ENCODE results near the gene SMURF2. TPM values are rescaled to one million over a fixed set of nuclear protein-coding genes. Genes with fewer than 3 reads are reported as not detected.
"Not testable (repeated sequence)": the region's sequence is repeated elsewhere in the genome, so short reads cannot be mapped to it uniquely, and the experiment has no call there.

SMURF2 gene
- total RNA-seq, 1 donor from 2014 or later = 149 TPM

- not testable (repeated sequence) for DNase-seq (ENCODE audit: extremely low read depth, low read depth, low spot score)
Observed at GRCh38 chr17:64667807-64668721, 6.0 kb upstream of the SMURF2 start.

GRCh38 chr17:64664299-64664981, 2.3 kb upstream of the SMURF2 start:
- not testable (repeated sequence) for DNase-seq (ENCODE audit: extremely low read depth, low read depth, low spot score)

DNA sequence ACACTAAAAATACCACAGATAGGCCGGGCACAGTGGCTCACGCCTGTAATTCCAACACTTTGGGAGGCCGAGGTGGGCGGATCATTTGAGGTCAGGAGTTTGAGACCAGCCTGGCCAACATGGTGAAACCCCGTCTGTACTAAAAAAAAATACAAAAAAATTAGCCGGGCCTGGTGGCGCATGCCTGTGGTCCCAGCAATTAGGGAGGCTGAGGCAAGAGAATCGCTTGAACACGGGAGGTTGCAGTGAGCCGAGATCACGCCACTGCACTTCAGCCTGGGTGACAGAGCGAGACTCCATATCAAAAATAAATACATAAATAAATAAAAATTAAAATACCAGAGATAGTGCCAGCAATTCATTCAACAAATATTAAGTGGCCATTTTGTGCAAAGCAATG, 1.7 kb upstream of the SMURF2 start:
- not testable (repeated sequence) for DNase-seq (ENCODE audit: extremely low read depth, low read depth, low spot score)

- no peak for DNase-seq (ENCODE audit: extremely low read depth, low read depth, low spot score)
Observed at GRCh38 chr17:64662774-64663367, 764 bp upstream of the SMURF2 start.

DNA sequence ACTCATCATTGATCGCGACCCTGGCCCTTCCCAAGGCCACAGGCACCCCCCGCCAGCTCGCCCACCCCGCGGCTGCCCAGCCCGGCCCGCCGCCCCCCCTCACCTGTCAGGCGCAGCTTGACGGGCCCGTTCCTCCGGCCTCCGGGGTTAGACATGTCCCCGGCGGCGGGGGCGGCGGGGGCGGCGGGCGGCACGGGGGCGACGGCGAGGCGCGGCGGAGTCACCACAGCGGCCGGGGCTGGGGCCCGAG, 456 bp downstream of the SMURF2 start:
- DNase-seq (ENCODE audit: extremely low read depth, low read depth, low spot score) = no peak

DNA sequence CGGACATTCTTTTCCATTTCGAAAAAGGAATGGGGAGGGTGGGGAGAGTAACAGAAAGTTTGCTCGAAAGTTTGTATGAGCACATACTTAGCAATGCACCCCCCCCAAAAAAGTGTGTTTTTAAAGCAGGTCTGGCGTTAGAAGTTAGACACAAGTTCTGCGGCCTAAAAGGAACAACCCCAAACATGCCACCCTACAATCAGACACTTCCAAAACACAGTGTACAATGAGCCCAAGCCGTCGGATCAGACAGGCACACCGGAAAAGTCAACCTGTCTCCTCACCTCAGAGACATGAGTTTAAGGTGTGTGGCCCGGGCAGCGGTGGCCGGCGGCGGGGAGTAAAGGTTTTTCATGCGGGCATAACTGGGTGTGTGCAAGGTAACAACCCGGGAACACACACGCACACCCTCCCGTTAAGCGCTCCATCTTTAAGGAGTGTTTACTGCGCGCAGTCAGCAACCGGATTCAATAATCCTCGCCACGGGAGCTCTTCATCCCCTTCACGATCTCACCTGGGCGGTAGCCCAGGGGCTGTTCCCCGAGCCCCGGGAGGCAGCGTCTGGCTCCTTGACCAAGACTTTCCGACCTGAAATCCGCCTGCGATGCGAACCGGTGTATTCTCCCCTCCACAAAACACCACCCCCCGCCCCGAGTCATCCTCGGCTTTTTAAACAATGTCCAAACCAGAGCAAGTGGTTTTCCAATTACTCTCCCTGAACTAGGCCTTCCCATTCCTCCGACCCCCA, 955 bp downstream of the SMURF2 start:
- DNase-seq (ENCODE audit: extremely low read depth, low read depth, low spot score) = not testable (repeated sequence)

DNA sequence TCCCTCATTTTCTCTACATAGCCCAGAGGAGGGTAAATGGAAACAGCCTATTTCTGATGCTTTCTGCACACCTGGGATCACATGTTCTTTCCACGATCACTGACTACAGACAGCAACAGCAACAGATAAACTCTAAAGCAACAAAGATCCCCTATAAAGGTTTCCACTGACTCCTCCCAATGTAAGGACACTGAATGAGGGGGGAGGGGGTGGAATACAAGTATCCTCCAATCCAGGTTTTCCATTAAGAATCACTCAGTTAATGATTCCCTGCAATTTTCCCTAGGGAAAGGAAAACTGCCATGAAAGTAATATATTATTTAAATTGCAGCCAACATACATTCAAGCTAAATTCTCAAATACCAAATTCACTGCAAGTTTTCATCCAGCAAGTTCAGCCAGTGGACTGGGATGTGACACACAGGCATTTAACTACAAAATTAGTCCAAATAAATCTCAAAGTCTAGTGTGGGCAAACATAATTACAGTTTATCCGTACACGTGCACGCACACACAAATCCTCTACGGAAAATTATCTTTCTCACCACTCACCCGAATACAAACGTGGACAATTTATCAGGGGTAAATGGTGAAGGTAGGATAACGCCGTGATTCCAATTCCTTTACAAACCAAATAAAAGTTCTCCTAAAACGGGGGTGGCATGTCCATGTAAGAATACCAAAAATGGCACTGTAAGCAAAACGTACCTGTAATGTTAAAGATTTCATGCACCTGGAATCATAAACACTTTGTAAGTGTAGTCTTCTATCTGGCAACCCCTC, 1.7 kb downstream of the SMURF2 start:
- not testable (repeated sequence) for DNase-seq (ENCODE audit: extremely low read depth, low read depth, low spot score)

GRCh38 chr17:64658931-64659330, 3.2 kb downstream of the SMURF2 start:
- no peak for DNase-seq (ENCODE audit: extremely low read depth, low read depth, low spot score)

GRCh38 chr17:64657610-64658125, 4.4 kb downstream of the SMURF2 start:
- no peak for DNase-seq (ENCODE audit: extremely low read depth, low read depth, low spot score)

DNA sequence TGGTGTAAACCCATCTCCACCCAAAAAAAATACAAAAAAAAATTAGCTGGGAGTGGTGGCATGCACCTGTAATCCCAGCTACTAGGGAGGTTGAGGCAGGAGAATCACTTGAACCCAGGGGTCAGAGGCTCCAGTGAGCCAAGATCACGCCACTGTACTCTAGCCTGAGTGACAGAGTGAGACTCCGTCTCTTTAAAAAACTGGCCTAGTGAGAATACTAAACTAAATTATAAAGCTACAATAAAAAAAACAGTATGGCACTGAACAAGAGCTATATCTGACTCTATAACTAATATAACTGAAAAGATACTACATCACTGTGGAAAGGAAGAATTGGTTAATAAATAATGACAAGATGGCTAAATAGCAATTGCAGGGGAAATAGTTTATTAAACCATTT, 6.4 kb downstream of the SMURF2 start:
- no peak for DNase-seq (ENCODE audit: extremely low read depth, low read depth, low spot score)

GRCh38 chr17:64653985-64654355, 8.1 kb downstream of the SMURF2 start:
- no peak for DNase-seq (ENCODE audit: extremely low read depth, low read depth, low spot score)

GRCh38 chr17:64653325-64653984, 8.7 kb downstream of the SMURF2 start:
- no peak for DNase-seq (ENCODE audit: extremely low read depth, low read depth, low spot score)

- DNase-seq (ENCODE audit: extremely low read depth, low read depth, low spot score) = no peak
Observed at GRCh38 chr17:64651889-64652288, 10.2 kb downstream of the SMURF2 start.

DNA sequence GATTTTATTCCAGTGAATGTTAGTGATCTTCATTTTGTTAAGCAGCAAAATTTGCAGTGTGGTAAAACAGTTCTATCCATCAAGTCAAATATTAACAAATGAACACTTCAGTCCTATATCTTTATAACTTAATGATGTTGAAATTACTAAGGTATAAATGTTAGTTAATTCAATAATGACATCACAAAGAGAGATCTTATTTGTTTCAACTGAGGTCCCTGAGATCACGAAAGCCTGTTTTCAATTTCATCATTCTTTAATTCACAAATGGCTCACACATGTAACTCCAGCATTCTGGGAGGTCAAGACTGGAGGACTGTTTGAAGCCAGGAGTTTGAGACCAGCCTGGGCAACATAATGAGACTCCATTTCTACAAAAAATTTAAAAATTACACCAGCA, 13.9 kb downstream of the SMURF2 start:
- DNase-seq (ENCODE audit: extremely low read depth, low read depth, low spot score) = no peak

- no peak for DNase-seq (ENCODE audit: extremely low read depth, low read depth, low spot score)
Observed at GRCh38 chr17:64647817-64648216, 14.3 kb downstream of the SMURF2 start.

GRCh38 chr17:64639516-64639915, 22.6 kb downstream of the SMURF2 start:
- no peak for DNase-seq (ENCODE audit: extremely low read depth, low read depth, low spot score)

DNA sequence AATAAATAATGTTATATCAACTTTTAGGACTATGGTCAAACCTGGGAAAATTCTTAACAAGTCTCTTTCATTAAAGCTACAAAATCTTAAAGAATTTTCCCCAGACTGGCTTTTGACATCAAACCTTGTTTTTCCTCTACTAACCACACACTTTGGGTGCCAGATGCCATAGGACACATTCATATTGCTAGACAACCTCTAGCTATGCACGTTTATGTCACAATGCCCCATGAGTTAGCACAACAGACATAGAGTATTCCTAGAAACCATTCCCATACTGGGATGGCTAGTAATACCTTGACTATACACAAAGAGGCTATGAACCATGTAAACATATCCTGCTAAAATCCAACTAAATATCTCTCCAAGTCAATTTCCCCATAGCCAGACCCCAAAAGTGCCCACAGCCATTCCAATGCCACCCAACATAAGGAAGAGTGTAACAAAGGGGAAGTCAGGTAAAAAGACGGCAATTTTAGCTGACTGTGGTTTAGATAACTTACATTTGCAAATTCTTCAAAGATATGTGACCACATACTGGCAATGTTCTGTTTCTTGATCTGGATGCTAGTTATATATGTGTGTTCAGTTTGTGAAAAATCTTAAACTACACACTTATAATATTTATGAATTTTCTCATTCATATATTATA, 23.4 kb downstream of the SMURF2 start:
- DNase-seq (ENCODE audit: extremely low read depth, low read depth, low spot score) = no peak

DNA sequence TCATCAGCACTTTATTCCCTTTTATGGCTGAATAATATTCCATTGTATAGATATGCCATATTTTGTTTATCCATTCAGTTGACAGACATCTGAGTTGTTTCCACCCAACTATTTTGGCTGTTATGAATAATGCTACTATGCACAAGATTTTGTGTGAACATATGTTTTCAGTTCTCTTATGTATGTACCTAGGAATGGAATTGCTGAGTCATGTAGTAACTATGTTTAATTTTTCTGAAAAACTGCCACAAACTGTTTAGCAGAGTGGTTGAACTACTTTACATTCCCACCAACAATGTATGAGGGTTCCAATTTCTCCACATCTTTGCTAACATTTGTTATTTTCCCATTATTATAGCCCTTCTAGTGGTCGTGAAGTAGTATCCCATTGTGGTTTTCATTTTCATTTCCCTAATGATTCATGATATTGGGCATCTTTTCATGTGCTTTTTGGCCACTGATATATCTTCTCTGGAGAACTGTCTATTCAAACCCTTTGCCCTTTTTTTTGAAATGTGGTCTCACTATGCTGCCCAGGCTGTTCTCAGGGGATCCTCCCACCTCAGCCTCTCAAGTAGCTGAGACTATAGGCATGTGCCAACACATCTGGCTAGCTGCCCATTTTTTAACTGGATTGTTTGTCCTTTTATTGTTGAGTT, 26.3 kb downstream of the SMURF2 start:
- no peak for DNase-seq (ENCODE audit: extremely low read depth, low read depth, low spot score)

DNA sequence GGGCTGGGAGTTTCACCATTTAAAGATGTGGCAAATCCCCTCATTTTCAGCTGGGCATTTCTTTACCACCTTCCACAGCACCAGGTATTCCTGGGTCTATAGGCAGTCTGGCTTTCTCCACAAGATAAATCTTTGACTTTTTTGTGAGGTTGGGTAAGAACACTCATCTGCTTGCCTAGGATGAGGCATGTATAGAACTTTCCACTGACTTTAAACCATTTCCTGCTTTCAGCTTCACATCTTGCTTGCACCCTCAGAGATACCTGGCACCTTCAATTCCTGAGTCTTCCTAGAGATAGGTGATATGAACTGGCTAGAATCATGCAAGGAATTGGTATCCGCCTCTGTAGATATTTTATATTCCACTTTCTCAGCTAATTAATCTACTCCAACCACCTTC, 27.9 kb downstream of the SMURF2 start:
- DNase-seq (ENCODE audit: extremely low read depth, low read depth, low spot score) = no peak

Data from glomerular endothelial cell (primary cell).